Hippocampal formation (tissue), 2 donors: ENCODE results near the gene OR3A3.
"Not testable (repeated sequence)": the region's sequence is repeated elsewhere in the genome, so short reads cannot be mapped to it uniquely, and the experiment has no call there.

Experiments
- DNase-seq, 2 donors: peaks; one replicate each; lab custom pipeline; 2025; lab: John Stamatoyannopoulos, UW

OR3A3 gene

DNA sequence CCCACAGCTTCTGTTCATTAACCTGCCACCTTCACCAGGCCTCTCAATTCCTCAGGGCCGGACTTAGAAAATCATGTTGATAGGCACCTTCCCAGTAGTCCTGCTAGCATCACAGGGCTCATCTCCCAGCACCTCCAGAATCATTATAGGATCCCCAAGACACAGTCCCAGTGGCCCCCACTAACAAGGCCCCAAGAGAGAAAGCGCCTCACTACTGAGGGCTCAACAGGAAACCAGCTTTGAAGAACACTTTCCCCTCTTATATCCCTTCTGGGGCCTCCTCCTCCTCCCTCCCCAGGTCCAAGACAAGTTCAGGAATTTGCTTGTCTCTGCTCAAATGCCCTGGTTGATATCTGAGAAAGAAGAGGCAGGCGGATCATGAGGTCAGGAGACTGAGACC, at the start of gene OR3A3:
Gene OR3A3, plus strand, starts transcription at position 301 of the 400 bp plus-strand sequence.
- DNase-seq = no peak

DNA sequence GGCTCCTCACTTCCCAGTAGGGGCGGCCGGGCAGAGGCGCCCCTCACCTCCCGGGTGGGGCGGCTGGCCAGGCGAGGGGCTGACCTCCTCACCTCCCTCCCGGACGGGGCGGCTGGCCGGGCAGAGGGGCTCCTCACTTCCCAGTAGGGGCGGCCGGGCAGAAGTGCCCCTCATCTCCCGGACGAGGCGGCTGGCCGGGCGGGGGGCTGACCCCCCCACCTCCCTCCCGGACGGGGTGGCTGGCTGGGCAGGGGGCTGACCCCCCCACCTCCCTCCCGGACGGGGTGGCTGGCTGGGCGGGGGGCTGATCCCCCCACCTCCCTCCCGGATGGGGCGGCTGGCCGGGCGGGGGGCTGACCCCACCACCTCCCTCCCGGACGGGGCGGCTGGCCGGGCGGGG, 40.0 kb upstream of the OR3A3 start:
- DNase-seq = not testable (repeated sequence)

DNA sequence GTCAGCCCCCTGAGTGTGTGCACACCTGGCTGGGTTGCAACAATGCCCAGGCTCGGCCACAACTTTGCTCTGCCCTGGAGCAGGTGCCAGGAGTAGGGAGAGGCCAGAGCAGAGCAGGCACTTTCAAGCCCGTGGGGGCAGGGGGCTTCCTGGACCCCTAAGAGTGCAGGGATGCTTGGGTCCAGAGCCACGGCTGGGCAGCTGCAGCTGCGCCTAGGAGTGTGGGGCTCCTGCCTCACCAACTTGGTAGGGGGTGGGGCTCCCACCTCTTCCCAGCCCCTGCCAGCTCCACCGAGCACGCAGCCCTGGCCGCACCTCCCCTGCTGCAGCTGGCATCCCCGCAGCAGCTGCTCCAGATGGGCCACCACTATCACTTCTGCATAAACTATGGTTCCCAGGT, 32.8 kb upstream of the OR3A3 start:
- DNase-seq = no peak

DNA sequence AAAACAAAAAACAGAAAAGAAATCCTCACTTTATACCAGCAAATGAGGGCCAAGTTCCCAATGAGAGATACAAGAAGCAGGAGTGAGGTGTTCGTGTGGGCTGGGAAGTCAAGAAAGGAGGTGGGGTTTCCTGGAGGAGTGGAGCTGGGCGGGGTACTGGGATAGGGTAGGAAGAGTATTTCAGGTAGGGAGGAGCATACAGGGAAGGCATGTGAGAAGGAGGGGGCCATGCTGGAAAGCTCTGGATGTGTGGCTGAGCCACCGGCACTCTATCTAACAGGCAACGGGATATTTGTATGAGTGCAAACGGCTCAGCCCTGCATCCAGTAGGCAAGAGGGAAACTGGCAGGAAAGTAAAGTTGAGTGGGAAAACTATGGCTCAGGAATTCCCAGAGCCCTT, 29.2 kb upstream of the OR3A3 start:
- DNase-seq = no peak

DNA sequence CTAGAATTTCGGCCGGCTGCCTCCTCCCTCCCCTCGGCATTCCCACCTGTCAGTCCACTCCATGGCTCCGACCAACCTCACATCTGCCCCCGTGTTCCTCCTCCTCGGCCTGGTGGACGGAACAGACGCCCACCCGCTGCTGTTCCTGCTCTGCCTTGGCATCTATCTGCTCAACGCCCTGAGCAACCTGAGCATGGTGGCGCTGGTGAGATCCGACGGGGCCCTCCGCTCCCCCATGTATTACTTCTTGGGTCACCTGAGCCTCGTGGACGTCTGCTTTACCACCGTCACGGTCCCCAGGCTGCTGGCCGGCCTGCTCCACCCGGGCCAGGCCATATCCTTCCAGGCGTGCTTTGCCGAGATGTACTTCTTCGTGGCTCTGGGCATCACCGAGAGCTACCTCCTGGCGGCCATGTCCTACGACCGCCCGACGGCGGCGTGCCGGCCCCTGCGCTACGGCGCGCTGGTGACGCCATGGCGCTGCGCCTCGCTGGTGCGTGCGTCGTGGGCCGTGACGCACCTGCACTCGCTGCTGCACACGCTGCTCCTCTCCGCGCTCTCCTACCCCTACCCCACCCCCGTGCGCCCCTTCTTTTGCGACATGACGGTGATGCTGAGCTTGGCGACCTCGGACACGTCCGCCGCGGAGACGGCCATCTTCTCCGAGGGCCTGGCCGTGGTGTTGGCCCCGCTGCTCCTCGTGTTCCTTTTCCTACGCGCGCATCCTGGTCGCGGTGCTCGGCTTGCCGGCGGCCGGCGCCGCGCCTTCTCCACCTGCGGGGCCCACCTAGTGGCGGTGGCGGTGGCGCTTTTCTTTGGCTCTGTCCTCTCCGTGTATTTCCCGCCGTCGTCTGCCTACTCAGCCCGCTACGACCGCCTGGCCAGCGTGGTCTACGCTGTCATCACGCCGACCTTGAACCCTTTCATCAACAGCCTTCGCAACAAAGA, 25.0 kb upstream of the OR3A3 start, which contains the start of gene OR3A2:
Gene OR3A2, minus strand, starts transcription at position 440 of the 948 bp plus-strand sequence.
- DNase-seq = no peak

DNA sequence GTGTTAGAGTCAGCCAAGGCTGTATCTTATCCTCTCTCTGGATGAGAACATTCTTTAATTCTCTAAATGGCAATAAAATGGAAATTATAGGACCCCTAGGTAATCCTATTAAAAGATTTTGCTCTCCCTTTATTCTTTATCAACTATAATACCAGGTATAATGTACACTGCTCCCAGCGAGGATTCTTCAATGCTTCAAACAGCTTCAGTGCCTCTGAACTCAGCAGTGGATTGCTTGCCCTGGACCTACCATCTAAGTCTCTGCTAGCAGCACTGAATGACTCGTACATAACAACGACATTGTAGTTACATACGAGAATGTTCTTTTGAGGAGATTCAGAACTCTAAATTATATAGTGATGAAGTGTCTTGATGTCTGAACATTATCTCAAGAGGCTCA, 21.4 kb upstream of the OR3A3 start:
- no peak for DNase-seq

DNA sequence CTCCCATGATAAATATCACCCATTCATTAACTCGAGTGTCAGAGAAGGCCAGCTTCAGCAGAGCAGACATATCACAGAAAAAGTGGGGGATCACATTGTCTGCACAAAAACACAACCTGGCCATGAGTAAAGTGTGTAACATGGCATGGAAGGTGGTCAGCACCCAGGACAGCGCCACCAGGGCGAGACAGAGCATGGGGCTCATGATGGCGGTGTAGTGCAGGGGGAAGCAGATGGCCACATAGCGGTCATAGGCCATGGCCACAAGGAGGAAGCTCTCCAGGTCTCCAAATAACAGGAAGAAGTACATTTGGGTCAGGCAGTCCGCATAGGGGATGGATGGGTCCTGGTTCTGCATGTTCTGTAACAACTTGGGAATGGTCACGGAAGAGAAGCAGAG, 13.4 kb upstream of the OR3A3 start:
- not testable (repeated sequence) for DNase-seq

DNA sequence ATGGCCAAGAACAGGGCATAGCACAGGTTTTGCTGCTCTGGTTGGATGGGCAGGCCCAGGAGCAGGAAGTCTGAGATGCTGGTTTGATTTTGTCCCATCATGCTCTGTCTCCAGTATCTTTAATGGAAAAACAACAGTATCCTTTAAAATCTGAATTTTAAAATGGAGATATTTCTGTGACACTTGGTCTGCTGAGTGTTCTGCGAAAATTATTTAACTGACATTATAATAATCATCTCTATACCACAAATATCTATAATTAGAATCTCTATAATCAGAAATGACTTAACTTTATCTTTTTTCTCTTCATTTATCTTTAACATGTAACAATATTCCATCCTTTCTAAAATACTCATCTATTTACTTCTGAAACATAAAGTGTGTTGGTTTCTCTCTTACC, 12.9 kb upstream of the OR3A3 start, which contains the start of gene OR1E1:
Gene OR1E1, minus strand, starts transcription at position 101 of the 400 bp plus-strand sequence. Its CDS starts 0 bp downstream, at position 101.
- DNase-seq = no peak

DNA sequence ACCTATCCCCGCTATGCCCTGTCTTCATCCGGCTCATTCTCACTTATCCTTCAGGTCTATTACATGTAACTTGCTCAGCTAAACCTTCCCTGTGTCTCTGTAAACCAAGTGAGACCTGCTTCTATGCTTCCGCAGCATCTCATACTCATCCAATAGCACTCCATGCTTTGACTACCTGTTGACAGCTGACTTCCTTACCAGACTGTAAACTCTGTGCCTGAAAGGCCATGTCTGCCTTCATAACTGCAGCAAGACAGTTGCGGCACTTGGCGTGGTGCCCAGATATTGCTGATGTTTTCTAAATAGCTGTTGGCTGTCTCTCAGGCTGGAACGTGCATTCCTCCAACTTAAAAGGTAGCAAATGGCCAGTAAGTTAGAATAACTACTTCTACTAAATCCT, 11.1 kb upstream of the OR3A3 start:
- no peak for DNase-seq

DNA sequence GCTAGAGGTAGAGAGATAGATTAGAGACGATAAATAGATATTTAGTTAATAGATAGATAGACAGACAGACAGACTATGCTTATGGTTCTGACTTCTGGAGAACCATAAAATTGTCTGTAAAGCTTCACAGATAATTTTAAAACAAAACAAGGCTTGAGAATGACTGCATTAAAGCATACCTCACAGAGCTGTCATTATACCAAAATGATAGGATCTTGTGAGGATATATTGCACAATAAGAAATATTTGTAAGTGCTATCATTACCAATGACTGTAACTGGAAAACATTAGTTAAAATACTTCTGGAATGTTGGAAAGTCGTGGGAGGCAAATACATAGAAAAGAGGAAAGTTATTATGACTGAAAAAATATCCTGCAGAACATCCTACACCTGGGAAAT, 9.4 kb upstream of the OR3A3 start:
- no peak for DNase-seq

DNA sequence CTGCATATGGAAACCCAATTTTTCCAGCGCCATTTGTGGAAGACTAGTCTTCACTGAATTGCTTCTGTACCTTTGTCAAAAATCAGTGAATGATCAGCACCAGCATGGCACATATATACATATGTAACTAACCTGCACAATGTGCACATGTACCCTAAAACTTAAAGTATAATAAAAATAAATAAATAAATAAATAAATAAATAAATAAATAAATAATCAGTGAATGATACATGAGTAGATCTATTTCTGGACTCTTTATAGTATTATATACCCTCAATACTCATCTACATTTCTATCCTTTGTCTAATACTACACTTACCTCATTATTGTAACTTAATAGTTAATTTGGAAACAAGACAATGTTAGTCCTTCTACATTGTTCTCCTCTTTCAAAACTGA, 7.3 kb upstream of the OR3A3 start:
- not testable (repeated sequence) for DNase-seq

DNA sequence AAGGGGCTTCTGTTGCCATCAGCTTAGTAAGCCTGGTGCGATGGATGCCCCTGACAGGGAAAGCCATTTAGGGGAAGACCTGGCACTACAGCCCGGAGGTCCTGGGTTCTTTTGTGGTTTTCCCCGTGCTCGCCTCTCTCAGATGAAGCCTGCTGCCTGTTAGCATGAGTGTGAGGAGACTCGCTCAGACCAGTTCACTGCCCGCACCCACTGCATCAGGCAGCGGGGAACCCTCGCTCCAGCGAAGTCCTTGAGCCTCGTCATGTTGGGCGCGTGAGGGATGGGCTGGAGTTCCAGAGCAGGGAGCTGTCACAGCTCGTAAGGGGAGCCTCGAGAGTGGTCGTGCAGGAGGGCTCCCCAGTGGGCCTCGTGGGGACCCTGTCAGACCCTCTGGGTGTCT, 1.0 kb downstream of the OR3A3 start:
- not testable (repeated sequence) for DNase-seq

DNA sequence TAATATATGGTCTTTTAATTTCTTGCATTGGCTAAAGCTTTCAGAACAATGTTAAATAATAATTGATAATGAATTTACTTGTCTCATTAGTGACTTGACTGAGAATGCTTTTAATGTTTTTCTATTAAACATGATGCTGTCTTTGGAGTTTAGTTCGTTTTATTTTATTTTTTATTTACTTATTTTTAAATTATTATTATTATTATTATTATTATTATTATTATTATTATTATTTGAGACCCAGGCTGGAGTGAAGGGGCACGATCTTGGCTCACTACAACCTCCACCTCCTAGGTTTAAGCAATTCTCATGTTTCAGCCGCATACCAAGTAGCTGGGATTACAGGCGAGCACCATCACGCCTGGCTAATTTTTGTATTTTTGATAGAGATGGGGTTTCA, 4.4 kb downstream of the OR3A3 start:
- no peak for DNase-seq

DNA sequence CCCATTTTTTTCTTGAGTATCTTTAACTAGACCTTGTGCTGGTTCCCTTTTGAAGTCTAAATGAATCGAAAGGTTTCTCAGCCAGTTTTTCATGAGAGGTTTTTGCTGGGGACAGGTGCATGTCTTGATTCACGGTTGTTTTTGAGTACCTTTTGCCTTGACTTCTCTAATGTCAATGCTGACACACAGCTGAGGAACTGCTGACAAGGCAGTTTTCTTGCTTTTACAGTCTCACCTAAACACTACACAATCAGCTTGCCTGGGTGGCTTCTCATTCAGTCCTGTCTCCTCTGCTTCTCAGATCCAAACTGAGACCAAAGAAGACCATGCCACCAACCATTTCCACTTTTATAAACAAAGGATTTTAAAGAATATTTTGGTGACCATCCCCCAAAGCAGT, 7.1 kb downstream of the OR3A3 start:
- DNase-seq = no peak

DNA sequence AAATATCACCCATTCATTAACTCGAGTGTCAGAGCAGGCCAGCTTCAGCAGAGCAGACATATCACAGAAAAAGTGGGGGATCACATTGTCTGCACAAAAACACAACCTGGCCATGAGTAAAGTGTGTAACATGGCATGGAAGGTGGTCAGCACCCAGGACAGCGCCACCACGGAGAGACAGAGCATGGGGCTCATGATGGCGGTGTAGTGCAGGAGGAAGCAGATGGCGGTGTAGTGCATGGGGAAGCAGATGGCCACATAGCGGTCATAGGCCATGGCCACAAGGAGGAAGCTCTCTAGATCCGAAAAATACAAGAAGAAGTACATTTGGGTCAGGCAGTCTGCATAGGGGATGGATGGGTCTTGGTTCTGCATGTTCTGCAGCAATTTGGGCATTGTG, 22.0 kb downstream of the OR3A3 start:
- DNase-seq = not testable (repeated sequence)

DNA sequence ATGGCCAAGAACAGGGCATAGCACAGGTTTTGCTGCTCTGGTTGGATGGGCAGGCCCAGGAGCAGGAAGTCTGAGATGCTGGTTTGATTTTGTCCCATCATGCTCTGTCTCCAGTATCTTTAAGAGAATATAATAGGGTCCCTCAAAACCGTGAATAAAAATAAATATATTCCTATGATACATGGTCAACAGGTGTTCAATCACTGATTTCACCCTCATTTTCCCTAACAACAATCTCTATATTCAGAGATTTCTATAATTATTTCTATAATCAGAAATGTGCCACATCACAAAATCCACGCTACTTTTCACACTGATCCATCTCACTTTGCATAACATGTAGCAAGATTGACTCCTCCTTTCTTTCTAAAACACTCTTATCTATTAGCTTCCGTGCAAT, 22.6 kb downstream of the OR3A3 start, which contains the start of gene OR1E2:
Gene OR1E2, minus strand, starts transcription at position 101 of the 400 bp plus-strand sequence. Its CDS starts 0 bp downstream, at position 101.
- no peak for DNase-seq

DNA sequence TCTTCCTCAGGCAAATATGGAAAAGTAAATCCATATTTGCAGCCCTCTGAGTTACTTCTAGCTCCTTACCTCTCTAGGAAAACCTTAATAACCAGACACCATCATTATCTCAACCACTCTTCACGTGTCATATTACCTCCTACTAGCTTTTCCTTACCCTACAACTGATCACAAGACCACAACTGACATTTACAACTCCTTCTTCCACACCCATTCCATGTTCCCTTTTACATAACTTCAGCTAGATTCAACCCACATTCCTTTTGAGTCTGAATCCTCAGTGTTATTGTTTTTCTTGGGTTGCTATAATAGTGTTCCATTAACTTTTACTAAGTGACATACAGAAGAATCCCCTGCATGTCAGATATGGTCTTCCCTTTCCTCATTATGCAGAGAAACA, 27.2 kb downstream of the OR3A3 start:
- no peak for DNase-seq

DNA sequence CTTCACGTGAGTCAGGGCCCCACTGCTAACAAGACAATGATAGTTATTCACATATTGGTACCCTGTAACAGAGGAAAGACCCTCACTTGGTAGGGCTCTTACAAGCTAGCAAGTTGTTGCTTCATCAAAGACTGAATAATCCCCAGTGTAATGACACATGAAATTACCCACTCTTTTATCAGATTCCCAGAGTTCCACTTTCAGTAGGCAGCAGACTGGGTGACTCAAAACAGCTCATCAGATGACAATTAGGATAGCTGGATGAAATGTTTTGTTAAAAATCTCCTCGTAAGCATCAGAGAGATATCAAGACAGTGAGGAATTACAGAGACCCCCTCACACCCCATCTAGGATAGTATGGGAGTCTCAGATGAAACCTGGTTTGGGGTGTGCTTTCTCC, 29.3 kb downstream of the OR3A3 start:
- DNase-seq = no peak

DNA sequence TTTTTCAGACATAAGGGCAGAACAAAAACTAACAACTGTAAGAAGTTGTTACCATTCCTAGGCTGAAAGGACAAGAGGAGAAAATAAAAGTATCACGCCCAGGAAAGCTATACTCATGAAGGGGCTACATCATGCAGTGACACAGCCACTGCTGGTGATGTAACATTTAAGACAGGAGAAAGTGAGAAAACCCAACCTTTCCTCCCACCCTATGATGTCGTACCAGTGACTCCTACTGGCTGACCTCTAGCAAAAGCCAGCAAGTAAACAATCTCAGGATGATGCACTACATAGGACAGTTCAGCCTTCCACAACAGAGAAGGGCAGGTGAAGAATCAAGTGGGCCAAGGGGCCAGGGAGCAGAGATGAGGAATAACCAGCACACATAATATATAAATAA, 36.5 kb downstream of the OR3A3 start:
- DNase-seq = no peak

DNA sequence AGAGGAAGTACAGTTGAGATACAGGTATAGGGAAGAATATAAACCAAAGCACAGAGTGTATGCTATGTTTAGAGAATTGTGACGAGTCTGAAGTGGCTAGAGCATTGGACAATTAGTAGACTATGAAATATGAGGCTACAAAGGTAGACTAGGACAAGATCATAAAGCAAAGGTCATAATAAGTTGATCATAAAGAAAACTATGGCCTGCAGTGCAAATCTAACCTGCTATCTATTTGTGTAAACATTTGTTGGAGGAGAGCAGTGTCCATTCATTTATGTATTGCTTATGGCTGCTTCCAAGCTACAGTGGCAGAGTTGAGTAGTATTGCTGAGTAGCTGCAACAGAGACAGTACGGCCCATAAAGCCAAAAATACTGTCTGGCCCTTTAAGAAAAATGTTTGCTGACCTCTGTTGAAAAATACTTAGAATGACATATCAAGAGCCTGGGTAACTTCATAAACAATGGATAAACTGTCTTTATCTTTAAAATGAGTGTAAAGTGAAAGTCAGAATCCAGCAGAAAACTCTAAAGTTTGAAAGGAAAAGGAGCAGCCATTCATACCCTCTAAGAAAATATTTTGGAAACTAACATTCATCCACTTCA, 37.0 kb downstream of the OR3A3 start:
- no peak for DNase-seq

DNA sequence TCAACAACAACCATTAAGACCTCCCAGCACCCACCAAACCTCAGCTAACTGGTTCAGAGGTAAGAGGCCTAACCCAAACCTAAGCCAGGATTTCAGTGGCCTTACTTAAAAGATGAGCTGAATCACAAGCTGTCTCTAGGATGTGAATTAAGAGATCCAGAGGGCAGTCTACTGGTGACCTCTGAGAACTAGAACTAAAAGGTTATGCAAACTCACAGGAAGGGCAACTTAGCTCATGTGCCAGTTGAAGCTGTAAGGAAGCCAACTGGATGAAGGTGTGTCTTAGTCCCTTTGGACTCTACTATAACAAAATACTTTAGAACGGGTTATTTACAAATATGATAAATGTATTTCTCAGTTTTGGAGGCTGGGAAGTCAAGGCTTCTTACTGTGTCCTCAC, 55.2 kb downstream of the OR3A3 start:
- not testable (repeated sequence) for DNase-seq

DNA sequence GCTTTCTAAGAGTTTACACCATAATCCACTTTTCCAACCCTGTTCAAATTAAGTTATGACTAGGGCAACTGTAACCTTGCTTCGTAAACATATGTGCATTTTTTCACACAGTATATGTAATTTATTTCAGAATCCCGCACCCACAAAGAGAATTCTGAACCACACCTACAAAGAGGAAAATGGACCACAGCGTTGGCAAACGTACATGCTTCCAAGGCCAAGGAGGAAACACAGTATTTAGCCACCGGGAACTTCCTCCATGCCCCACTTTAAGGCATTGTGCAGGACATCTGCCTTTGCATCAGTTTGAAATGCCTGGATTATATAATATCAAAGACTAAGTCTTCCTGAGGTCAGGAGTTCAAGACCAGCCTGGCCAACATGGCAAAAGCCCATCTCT, 58.4 kb downstream of the OR3A3 start:
- no peak for DNase-seq

DNA sequence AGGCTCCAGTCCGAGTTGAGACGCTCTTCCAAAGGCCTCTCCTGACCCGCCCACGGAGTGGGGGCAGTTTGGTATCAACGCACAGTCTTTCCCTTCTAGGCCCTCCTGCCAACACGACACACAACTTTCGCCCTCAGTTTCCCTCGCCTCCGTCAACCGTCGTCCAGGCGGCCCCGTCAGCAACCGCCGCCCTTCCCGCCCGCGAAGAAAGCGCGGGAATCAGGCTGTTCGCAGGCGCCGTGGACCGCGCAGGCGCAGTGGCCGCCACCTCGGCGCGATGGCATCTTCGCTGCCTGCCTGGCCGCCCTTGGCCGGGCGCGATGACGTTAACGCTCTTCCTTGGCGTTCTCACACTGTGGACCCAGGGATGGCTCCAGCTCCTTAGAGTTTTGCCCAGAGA, 60.4 kb downstream of the OR3A3 start, which contains the start of gene SPATA22:
Gene SPATA22, minus strand, starts transcription at position 221 of the 400 bp plus-strand sequence. CDS start 2,494 bp downstream, outside the sequence.
- DNase-seq = no peak
